ELR (cell line): ENCODE results near the gene TNFAIP1.

Experiments
- DNase-seq: peaks from one replicate; pipeline ENCODE4 v3.0.0-alpha.2; 2015; ENCODE audit warnings: low read depth

Gene TNFAIP1

GRCh38 chr17:28371245-28372202 lies 36.0 kb downstream of the TNFAIP1 start, which contains the start of gene SARM1:
SARM1 (plus strand) TSS chr17:28371694; CDS start chr17:28372033, 339 bp downstream.
- DNase-seq: peak; percentile 94

DNA sequence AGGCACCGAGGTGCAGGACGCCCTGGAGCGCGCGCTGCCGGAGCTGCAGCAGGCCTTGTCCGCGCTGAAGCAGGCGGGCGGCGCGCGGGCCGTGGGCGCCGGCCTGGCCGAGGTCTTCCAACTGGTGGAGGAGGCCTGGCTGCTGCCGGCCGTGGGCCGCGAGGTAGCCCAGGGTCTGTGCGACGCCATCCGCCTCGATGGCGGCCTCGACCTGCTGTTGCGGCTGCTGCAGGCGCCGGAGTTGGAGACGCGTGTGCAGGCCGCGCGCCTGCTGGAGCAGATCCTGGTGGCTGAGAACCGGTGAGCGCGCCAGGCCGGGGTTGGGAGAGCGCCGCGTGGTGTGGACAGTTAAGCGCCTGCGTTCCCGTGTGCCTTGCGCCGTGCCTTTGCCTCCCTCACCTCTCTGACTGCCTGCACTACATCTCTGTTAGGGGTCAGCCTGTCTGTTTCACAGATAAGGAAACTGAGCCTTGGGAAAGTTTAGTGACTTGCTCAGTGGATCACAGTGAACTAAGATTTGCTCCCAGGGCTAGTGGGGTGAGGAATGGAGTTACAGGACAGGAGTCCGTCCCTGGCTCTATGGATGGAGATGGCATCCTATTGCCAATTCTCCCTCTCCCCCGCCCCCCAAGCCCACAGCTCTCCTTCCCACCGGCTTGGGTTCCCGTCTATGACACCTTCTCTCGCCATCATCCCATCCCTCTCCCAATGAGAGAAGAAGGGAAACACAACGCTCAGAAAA lies 36.8 kb downstream of the TNFAIP1 start:
- peak; percentile 61 for DNase-seq

- no peak for DNase-seq
These were observed 37.3 kb downstream of the TNFAIP1 start for GRCh38 chr17:28372945-28373274.

GRCh38 chr17:28379814-28380801 lies 44.5 kb downstream of the TNFAIP1 start:
- DNase-seq: peak; percentile 96

DNA sequence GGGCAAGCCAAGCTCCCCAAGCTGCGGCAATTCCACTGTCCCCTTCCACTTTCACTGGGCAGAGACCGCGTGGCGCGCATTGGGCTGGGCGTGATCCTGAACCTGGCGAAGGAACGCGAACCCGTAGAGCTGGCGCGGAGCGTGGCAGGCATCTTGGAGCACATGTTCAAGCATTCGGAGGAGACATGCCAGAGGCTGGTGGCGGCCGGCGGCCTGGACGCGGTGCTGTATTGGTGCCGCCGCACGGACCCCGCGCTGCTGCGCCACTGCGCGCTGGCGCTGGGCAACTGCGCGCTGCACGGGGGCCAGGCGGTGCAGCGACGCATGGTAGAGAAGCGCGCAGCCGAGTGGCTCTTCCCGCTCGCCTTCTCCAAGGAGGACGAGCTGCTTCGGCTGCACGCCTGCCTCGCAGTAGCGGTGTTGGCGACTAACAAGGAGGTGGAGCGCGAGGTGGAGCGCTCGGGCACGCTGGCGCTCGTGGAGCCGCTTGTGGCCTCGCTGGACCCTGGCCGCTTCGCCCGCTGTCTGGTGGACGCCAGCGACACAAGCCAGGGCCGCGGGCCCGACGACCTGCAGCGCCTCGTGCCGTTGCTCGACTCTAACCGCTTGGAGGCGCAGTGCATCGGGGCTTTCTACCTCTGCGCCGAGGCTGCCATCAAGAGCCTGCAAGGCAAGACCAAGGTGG lies 45.7 kb downstream of the TNFAIP1 start:
- no peak for DNase-seq

DNA sequence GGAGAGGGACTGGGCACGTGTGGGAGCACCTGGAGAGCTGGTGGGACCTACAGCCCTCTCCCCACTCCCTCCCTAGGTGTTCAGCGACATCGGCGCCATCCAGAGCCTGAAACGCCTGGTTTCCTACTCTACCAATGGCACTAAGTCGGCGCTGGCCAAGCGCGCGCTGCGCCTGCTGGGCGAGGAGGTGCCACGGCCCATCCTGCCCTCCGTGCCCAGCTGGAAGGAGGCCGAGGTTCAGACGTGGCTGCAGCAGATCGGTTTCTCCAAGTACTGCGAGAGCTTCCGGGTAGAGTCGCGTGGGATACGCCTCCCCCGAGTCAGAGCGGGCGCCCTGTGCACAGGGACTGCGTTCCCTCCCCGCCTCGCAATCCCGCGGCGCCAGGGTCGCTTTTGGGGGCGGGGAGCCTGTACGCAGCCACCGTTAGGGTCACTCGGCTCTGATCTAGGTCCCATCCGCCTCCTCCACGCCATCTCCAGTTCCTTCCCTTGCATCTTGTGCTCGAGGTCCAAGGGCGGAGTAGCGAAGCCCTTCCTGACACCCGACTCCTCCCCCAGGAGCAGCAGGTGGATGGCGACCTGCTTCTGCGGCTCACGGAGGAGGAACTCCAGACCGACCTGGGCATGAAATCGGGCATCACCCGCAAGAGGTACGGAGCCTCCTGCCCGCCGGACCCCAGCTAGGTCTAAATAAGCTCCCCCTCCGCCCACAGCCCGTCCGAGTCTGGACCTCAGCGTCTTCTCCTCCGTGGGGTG lies 48.9 kb downstream of the TNFAIP1 start:
- DNase-seq: no peak

- DNase-seq: no peak
These were observed 49.5 kb downstream of the TNFAIP1 start for GRCh38 chr17:28385037-28385400.

- no peak for DNase-seq
These were observed 49.8 kb downstream of the TNFAIP1 start for GRCh38 chr17:28385406-28385805.

DNA sequence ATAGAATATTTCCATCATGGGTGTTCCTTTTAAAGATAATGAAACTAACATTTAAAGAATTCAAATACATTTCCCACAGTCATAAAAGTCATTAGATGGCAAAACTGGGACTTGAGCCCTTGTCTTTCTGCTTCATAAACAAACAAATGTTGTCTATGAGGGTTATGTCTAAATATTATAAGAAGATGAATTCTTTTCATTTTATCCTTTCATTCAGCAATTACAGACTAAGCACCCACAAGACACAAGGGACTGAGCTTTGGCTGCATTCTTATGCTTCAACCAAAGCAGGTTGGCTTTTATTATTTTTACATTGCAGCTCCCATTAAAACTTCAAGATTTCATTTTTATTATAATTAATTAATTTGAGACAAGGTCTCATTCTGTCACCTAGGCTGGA lies 50.8 kb downstream of the TNFAIP1 start:
- no peak for DNase-seq

DNA sequence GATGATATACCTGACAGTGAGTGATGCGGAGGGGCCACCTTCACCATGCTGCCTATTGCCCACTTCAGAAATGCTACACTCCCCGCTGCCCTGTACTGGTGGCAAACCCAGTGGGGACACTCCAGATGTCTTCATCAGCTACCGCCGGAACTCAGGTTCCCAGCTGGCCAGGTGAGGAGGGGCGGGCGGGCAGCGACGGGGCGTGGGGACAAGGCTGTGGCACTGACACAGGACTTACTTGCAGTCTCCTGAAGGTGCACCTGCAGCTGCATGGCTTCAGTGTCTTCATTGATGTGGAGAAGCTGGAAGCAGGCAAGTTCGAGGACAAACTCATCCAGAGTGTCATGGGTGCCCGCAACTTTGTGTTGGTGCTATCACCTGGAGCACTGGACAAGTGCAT lies 52.5 kb downstream of the TNFAIP1 start:
- no peak for DNase-seq

DNA sequence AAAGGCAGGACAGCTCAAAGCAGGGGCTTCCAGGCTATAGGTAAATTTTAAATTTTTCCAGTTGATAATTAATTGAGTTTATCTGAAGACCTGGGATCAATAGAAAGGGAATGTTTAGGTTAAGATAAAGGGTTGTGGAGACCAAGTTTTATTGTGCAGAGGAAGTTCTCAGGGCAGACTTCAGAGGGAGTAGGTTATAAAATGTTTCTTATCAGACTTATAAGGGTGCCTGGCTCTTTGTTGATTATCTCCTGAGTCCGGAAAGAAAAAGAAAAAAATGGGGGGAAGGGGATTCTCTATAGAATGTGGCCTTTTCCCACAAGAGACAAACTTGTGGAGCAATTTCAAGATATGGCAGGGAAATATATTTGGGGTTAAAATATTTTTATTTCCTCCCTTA lies 54.6 kb downstream of the TNFAIP1 start:
- DNase-seq: no peak

GRCh38 chr17:28390563-28390962 lies 55.0 kb downstream of the TNFAIP1 start:
- no peak for DNase-seq

- DNase-seq: no peak
These were observed 55.4 kb downstream of the TNFAIP1 start for GRCh38 chr17:28390984-28391383.

- no peak for DNase-seq
These were observed 55.8 kb downstream of the TNFAIP1 start for GRCh38 chr17:28391401-28391800.

GRCh38 chr17:28392491-28392890 lies 56.9 kb downstream of the TNFAIP1 start:
- no peak for DNase-seq

- peak; percentile 44 for DNase-seq
These were observed 59.0 kb downstream of the TNFAIP1 start for GRCh38 chr17:28394337-28395116.

DNA sequence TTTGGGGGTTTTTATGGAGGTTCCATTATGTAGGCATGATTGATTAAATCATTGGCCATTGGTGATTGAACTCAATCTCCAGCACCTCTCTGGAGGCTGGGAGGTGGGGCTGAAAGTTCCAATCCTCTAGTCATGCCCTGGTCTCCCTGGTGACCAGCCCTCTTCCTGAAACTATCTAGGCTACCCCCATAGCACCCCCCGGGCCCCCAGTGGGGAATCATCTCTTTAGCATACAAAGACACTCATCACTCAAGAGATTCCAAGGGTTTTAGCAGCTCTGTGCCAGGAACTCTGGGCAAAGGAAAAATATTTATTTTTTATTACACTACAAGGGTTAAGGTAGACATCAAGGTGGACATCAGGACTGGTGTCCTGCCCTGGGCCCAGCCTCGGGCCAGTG lies 59.9 kb downstream of the TNFAIP1 start:
- no peak for DNase-seq

DNA sequence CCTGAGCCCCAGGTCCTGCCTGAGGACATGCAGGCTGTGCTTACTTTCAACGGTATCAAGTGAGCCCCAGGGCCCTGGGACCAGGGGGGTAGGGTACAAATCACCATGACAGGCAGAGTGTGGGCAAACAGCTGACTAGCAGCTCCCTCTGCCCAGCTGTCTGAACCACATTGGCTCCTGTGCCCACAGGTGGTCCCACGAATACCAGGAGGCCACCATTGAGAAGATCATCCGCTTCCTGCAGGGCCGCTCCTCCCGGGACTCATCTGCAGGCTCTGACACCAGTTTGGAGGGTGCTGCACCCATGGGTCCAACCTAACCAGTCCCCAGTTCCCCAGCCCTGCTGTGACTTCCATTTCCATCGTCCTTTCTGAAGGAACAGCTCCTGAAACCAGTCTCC lies 60.4 kb downstream of the TNFAIP1 start:
- no peak for DNase-seq
